GM21360 (cell line): ENCODE data around the gene CENPE.

Experiments
- ATAC-seq: cut with Tn5 transposase; IDR thresholded peaks from one replicate; pipeline ENCODE4 v1.9.1; 2021; ENCODE audit warnings: mild to moderate bottlenecking, moderate library complexity; ENCODE audit not compliant: unreplicated experiment

CENPE gene

GRCh38 chr4:103129174-103129573 is 69.0 kb downstream of the CENPE start:
- ATAC-seq, result no peak

- ATAC-seq, result no peak
These were observed 72.0 kb downstream of the CENPE start for GRCh38 chr4:103126126-103126525.

- ATAC-seq, result no peak
These were observed 75.0 kb downstream of the CENPE start for GRCh38 chr4:103123114-103123513.

GRCh38 chr4:103118166-103118565 is 80.0 kb downstream of the CENPE start:
- ATAC-seq, result no peak

GRCh38 chr4:103111598-103111997 is 86.5 kb downstream of the CENPE start:
- ATAC-seq, result no peak

GRCh38 chr4:103108542-103108941 is 89.6 kb downstream of the CENPE start:
- ATAC-seq, result no peak

GRCh38 chr4:103105558-103106356 is 92.4 kb downstream of the CENPE start:
- no peak for ATAC-seq

GRCh38 chr4:103104886-103105285 is 93.3 kb downstream of the CENPE start:
- no peak for ATAC-seq

- no peak for ATAC-seq
These were observed 97.5 kb downstream of the CENPE start for GRCh38 chr4:103100691-103101090.

GRCh38 chr4:103099691-103100392 is 98.3 kb downstream of the CENPE start, which contains the start of gene BDH2:
TSS of gene BDH2 (minus strand) at chr4:103099834. CDS start at chr4:103096254, 3,580 bp downstream.
- ATAC-seq, result peak; percentile 96

GRCh38 chr4:103098756-103099440 is 99.2 kb downstream of the CENPE start:
- ATAC-seq, result no peak

GRCh38 chr4:103098341-103098740 is 99.8 kb downstream of the CENPE start:
- ATAC-seq, result no peak

- no peak for ATAC-seq
These were observed 101.0 kb downstream of the CENPE start for GRCh38 chr4:103097112-103097511.

GRCh38 chr4:103095080-103095479 is 103.1 kb downstream of the CENPE start:
- no peak for ATAC-seq

- ATAC-seq, result no peak
These were observed 105.9 kb downstream of the CENPE start for GRCh38 chr4:103092245-103092644.

- ATAC-seq, result peak; percentile 64
These were observed 106.4 kb downstream of the CENPE start for GRCh38 chr4:103091601-103092223.

GRCh38 chr4:103089481-103089880 is 108.7 kb downstream of the CENPE start:
- no peak for ATAC-seq

GRCh38 chr4:103086551-103086950 is 111.6 kb downstream of the CENPE start:
- ATAC-seq, result no peak

- no peak for ATAC-seq
These were observed 112.5 kb downstream of the CENPE start for GRCh38 chr4:103085555-103086196.

GRCh38 chr4:103079621-103080020 is 118.5 kb downstream of the CENPE start:
- no peak for ATAC-seq
